H1 (cell line): ENCODE results near the gene TDP2. TPM values are rescaled to one million over a fixed set of nuclear protein-coding genes. Genes with fewer than 3 reads are reported as not detected.

ENCODE experiments used
- CTCF ChIA-PET: fragments of 300-600 bp; sonication (Branson Sonifier 250); formaldehyde crosslinking; loops from one replicate; lab custom pipeline; 2021; ENCODE audit not compliant: partially characterized antibody; lab: Charles Lee
- POLR2A ChIA-PET: fragments of 300-600 bp; sonication (Branson Sonifier 250); formaldehyde crosslinking; loops from one replicate; lab custom pipeline; 2021; ENCODE audit warnings: inconsistent platforms; ENCODE audit not compliant: partially characterized antibody; lab: Charles Lee
- DNase-seq, 2 experiments: peaks; one replicate each; pipeline versions ENCODE4 v3.0.0 to v3.0.0-alpha.2; 2010 to 2022; ENCODE audit warnings: low spot score in 2 of 2, low read depth in 1 of 2, mixed read lengths in 1 of 2
- FAIRE-seq: peaks from 2 replicates; lab custom pipeline; 2011; peaks lifted over from hg19 to GRCh38; lab: Jason Lieb, UNC
- H2AFZ ChIP-seq: 2 replicates; pipeline ENCODE4 v1.8.1; 2012; ENCODE audit warnings: low read length, inconsistent platforms
- H2AK5ac ChIP-seq: 2 replicates; pipeline ENCODE4 v1.6.1; 2013; ENCODE audit warnings: low read depth, low read length
- H2BK120ac ChIP-seq: replicated peaks from 2 replicates; pipeline ENCODE3; 2013; ENCODE audit warnings: low read depth, low read length, inconsistent platforms
- H2BK12ac ChIP-seq: 2 replicates; pipeline ENCODE4 v1.6.1; 2013; ENCODE audit warnings: low read depth, low read length
- H2BK15ac ChIP-seq: 2 replicates; pipeline ENCODE4 v1.6.1; 2013; ENCODE audit warnings: low read length
- H2BK20ac ChIP-seq: 2 replicates; pipeline ENCODE4 v1.6.1; 2013; ENCODE audit warnings: low read length
- H2BK5ac ChIP-seq: 2 replicates; pipeline ENCODE4 v1.6.1; 2013; ENCODE audit warnings: low read depth, low read length
- H3K14ac ChIP-seq: 2 replicates; pipeline ENCODE4 v1.6.1; 2013; ENCODE audit warnings: inconsistent platforms; ENCODE audit not compliant: insufficient read length
- H3K18ac ChIP-seq: 2 replicates; pipeline ENCODE4 v1.6.1; 2013; ENCODE audit warnings: low read length; ENCODE audit errors: extremely low read depth
- H3K23ac ChIP-seq: 2 replicates; pipeline ENCODE4 v1.6.1; 2013; ENCODE audit warnings: inconsistent platforms; ENCODE audit not compliant: insufficient read length
- H3K23me2 ChIP-seq: 2 replicates; pipeline ENCODE4 v1.6.1; 2013; ENCODE audit warnings: low read depth, low read length
- H3K27ac ChIP-seq: 2 replicates; pipeline ENCODE4 v1.6.1; 2011; ENCODE audit warnings: low read depth, low read length, inconsistent platforms
- H3K27me3 ChIP-seq, 4 experiments: replicated peaks in 1 of 4; 1 replicate in 1 of 4; 2 replicates in 3 of 4; pipeline versions ENCODE4 v1.6.1 to v1.8.1; 2011 to 2013; ENCODE audit warnings: low read length in 3 of 4, mild to moderate bottlenecking in 3 of 4, inconsistent platforms in 2 of 4, mixed read lengths in 2 of 4, moderate library complexity in 1 of 4; ENCODE audit not compliant: control insufficient read depth in 3 of 4, insufficient read depth in 3 of 4; ENCODE audit errors: extremely low read depth in 1 of 4
- H3K36me3 ChIP-seq, 4 experiments: 2 replicates each; pipeline versions ENCODE4 v1.6.1 to v1.8.1; 2011 to 2013; ENCODE audit warnings: mild to moderate bottlenecking in 4 of 4, low read length in 3 of 4, moderate library complexity in 2 of 4, control low read depth in 1 of 4, inconsistent platforms in 1 of 4; ENCODE audit not compliant: insufficient read depth in 4 of 4, control insufficient read depth in 2 of 4
- H3K4ac ChIP-seq: replicated peaks from 2 replicates; pipeline ENCODE3; 2013; ENCODE audit warnings: low read length, low read depth, mixed read lengths, inconsistent platforms; ENCODE audit not compliant: insufficient read length
- H3K4me1 ChIP-seq, 4 experiments: replicated peaks in 1 of 4; 1 replicate in 1 of 4; 2 replicates in 3 of 4; pipeline versions ENCODE4 v1.6.1 to v1.8.1; 2011 to 2013; ENCODE audit warnings: low read length in 3 of 4, inconsistent platforms in 2 of 4, mixed read lengths in 1 of 4; ENCODE audit not compliant: insufficient read depth in 4 of 4, control insufficient read depth in 3 of 4
- H3K4me2 ChIP-seq, 2 experiments: 2 replicates each; pipeline versions ENCODE4 v1.6.1 to v1.8.1; 2011 to 2013; ENCODE audit warnings: low read depth in 2 of 2, low read length in 2 of 2, control low read depth in 1 of 2, inconsistent platforms in 1 of 2, mild to moderate bottlenecking in 1 of 2; ENCODE audit not compliant: insufficient read depth in 1 of 2
- H3K4me3 ChIP-seq, 4 experiments: fragments of 200-600, 300-600 bp in 1 of 4; sonication (generic), shearing (Covaris generic), sonication (Bioruptor Twin) in 1 of 4; 2 replicates each; pipeline versions ENCODE4 v1.5.1 to v1.8.1; 2011 to 2016; ENCODE audit warnings: low read length in 4 of 4, low read depth in 3 of 4, control low read depth in 2 of 4, inconsistent platforms in 2 of 4, mild to moderate bottlenecking in 2 of 4, mixed read lengths in 1 of 4, moderate library complexity in 1 of 4; ENCODE audit not compliant: insufficient read depth in 2 of 4; ENCODE audit errors: extremely low read depth in 1 of 4
- H3K56ac ChIP-seq: replicated peaks from 2 replicates; pipeline ENCODE3; 2013; ENCODE audit warnings: low read depth, mild to moderate bottlenecking, mixed read lengths, low read length, inconsistent platforms; ENCODE audit not compliant: insufficient read length
- H3K79me1 ChIP-seq: 2 replicates; pipeline ENCODE4 v1.6.1; 2013; ENCODE audit warnings: low read depth, low read length, control low read depth
- H3K79me2 ChIP-seq, 2 experiments: 2 replicates each; pipeline versions ENCODE4 v1.6.1 to v1.8.1; 2012 to 2013; ENCODE audit warnings: low read length in 2 of 2, mild to moderate bottlenecking in 2 of 2, inconsistent platforms in 1 of 2; ENCODE audit not compliant: insufficient read depth in 2 of 2, control insufficient read depth in 1 of 2
- H3K9ac ChIP-seq, 4 experiments: replicated peaks in 1 of 4; 1 replicate in 1 of 4; 2 replicates in 3 of 4; pipeline versions ENCODE4 v1.6.1 to v1.8.1; 2011 to 2013; ENCODE audit warnings: low read depth in 3 of 4, low read length in 3 of 4, control low read depth in 2 of 4, mild to moderate bottlenecking in 2 of 4, moderate library complexity in 2 of 4, inconsistent platforms in 1 of 4; ENCODE audit errors: extremely low read depth in 1 of 4
- H3K9me3 ChIP-seq, 2 experiments: 2 replicates each; pipeline versions ENCODE4 v1.6.1 to v1.8.1; 2012 to 2013; ENCODE audit warnings: mild to moderate bottlenecking in 2 of 2, moderate library complexity in 2 of 2, control low read depth in 1 of 2, inconsistent platforms in 1 of 2, low read depth in 1 of 2, low read length in 1 of 2, mixed read lengths in 1 of 2; ENCODE audit not compliant: insufficient read depth in 2 of 2
- H4K20me1 ChIP-seq, 2 experiments: replicated peaks in 1 of 2; 2 replicates each; pipeline versions ENCODE3 to v1.8.1; 2011 to 2013; ENCODE audit warnings: inconsistent platforms in 2 of 2, low read length in 2 of 2, mild to moderate bottlenecking in 1 of 2; ENCODE audit not compliant: insufficient read depth in 2 of 2, control insufficient read depth in 1 of 2
- H4K5ac ChIP-seq: 2 replicates; pipeline ENCODE4 v1.6.1; 2013; ENCODE audit warnings: low read length, low read depth, mixed read lengths, inconsistent platforms; ENCODE audit not compliant: insufficient read length
- H4K8ac ChIP-seq: 2 replicates; pipeline ENCODE4 v1.8.0; 2013; ENCODE audit warnings: mild to moderate bottlenecking, moderate library complexity, low read length, inconsistent platforms; ENCODE audit not compliant: insufficient read depth; ENCODE audit errors: extremely low read depth
- H4K91ac ChIP-seq: replicated peaks from 2 replicates; pipeline ENCODE3; 2013; ENCODE audit warnings: low read length, mixed read lengths, inconsistent platforms; ENCODE audit not compliant: insufficient read length
- EGR1 ChIP-seq: IDR thresholded peaks from 2 replicates; pipeline ENCODE4 v1.6.1; 2011; ENCODE audit warnings: low read depth, low read length, borderline replicate concordance
- KDM4A ChIP-seq: IDR thresholded peaks from one replicate; pipeline ENCODE4 v1.7.1; 2012; ENCODE audit warnings: low read depth, mild to moderate bottlenecking, moderate library complexity, low read length, inconsistent platforms; ENCODE audit not compliant: severe bottlenecking
- PHF8 ChIP-seq: fragments of 200-600 bp; sonication (generic); conservative IDR thresholded peaks from 2 replicates; pipeline ENCODE4 v1.7.1; 2012; ENCODE audit warnings: low read depth, mild to moderate bottlenecking, inconsistent platforms, low read length, moderate library complexity
- TAF7 ChIP-seq: optimal IDR thresholded peaks from 2 replicates; pipeline ENCODE3; 2011; ENCODE audit warnings: low read depth, mild to moderate bottlenecking, inconsistent platforms, low read length, moderate library complexity, borderline replicate concordance
- TEAD4 ChIP-seq: IDR thresholded peaks from 2 replicates; pipeline ENCODE4 v1.6.1; 2012; ENCODE audit warnings: low read depth, low read length, inconsistent platforms, mixed read lengths
- YY1 ChIP-seq: IDR thresholded peaks from 2 replicates; pipeline ENCODE4 v1.6.1; 2011; ENCODE audit warnings: low read depth, mild to moderate bottlenecking, low read length
- WGBS, 2 experiments: shearing (Covaris generic) in 1 of 2; methylation state at CpG; one replicate each; pipeline versions ENCODE4 v1.1.6 to v1.1.7; 2013 to 2015; ENCODE audit warnings: low lambda C conversion rate in 2 of 2, mixed read lengths in 2 of 2, inconsistent platforms in 1 of 2, low coverage in 1 of 2, missing lambda C conversion rate in 1 of 2; ENCODE audit not compliant: insufficient replicate concordance in 2 of 2, insufficient coverage in 1 of 2, insufficient read length in 1 of 2; ENCODE audit errors: extremely low coverage in 1 of 2, missing lambda C conversion rate in 1 of 2; 5-methylcytosine and 5-hydroxymethylcytosine counted together
- polyA plus RNA-seq, 7 experiments: library from polyadenylated mRNA; depleted of rRNA in 3 of 7; stranded (reverse) in 5 of 7; unstranded in 2 of 7; fragments of >200 nt in 5 of 7; fragments of 200-250 nt in 2 of 7; gene quantifications; 1 replicate in 5 of 7; 2 replicates in 1 of 7; 4 replicates in 1 of 7; pipeline versions ENCODE4 v1.2.1 to v1.2.3, GENCODE V29; 2011 to 2013; ENCODE audit warnings: missing spikeins in 2 of 7, mixed read lengths in 2 of 7
- total RNA-seq: library from RNA; stranded (reverse); fragmentation: NEBNext Ultra II Directional; extraction: Animal tissue kit (Norgen Biotek cat#: 25700); gene quantifications from 2 replicates; pipeline ENCODE4 v1.2.1, GENCODE V29; 2021
- TF ChIP-seq, protein P1 (sequence below), 3 experiments: IDR thresholded peaks; 1 replicate in 2 of 3; 2 replicates in 1 of 3; pipeline versions ENCODE4 v1.5.1 to v1.6.1; 2011; ENCODE audit warnings: low read length in 3 of 3, mild to moderate bottlenecking in 3 of 3, inconsistent platforms in 2 of 3, low read depth in 1 of 3, moderate library complexity in 1 of 3; ENCODE audit not compliant: insufficient read depth in 1 of 3; ENCODE audit errors: control extremely low read depth in 1 of 3

TDP2 gene
- total and polyA plus RNA-seq, 2 of the 8 experiments (the other 6 are each of a cell fraction or from before 2014, with no cell fraction given): 18.8 to 51.6 TPM

GRCh38 chr6:24663189-24663588 is 3.5 kb downstream of the TDP2 start:
- no peak overlapping the region for H3K23ac ChIP-seq
- H2BK20ac ChIP-seq: no peak overlapping the region
- no peak overlapping the region for H2BK5ac ChIP-seq
- FAIRE-seq: no peak
- POLR2A ChIA-PET: interaction anchor here (1.1 kb wide), 1 partner anchor 64 kb away, joined by 3 read pairs; no protein-coding TSS in a partner anchor
- H4K20me1 ChIP-seq: peaks cover 0 to 3% of the 10 kb centered on the region in 2 experiments
- peaks cover 0 to 66% of the 10 kb centered on the region in 2 experiments; a peak in 3 of 4 replicates for H3K79me2 ChIP-seq
- H2BK15ac ChIP-seq: no peak overlapping the region
- peaks cover 5 to 17% (median 11%) of the 10 kb centered on the region in 4 experiments; a peak in 7 of 8 replicates for H3K36me3 ChIP-seq
- H3K9ac ChIP-seq: no peak overlapping the region
- DNase-seq: no peak
- no peak overlapping the region for H3K4me2 ChIP-seq
- CTCF ChIA-PET: interaction anchor here (0.9 to 1.3 kb wide), 2 partner anchors 79 to 82 kb away, joined by 3 read pairs; no protein-coding TSS in a partner anchor
- no peak overlapping the region for H4K91ac ChIP-seq
- H2BK12ac ChIP-seq: no peak overlapping the region
- H4K8ac ChIP-seq: no peak overlapping the region
- WGBS, 2 experiments: 100% methylated on average over 1 of the region's 1 CpG; no CpG with 5 or more reads in 1 of the 2 experiments
- no peak overlapping the region for H3K27ac ChIP-seq
- no peak for TF ChIP-seq TAF7
- TF ChIP-seq EGR1: no peak
- TF ChIP-seq KDM4A: no peak
- TF ChIP-seq, protein P1, sequence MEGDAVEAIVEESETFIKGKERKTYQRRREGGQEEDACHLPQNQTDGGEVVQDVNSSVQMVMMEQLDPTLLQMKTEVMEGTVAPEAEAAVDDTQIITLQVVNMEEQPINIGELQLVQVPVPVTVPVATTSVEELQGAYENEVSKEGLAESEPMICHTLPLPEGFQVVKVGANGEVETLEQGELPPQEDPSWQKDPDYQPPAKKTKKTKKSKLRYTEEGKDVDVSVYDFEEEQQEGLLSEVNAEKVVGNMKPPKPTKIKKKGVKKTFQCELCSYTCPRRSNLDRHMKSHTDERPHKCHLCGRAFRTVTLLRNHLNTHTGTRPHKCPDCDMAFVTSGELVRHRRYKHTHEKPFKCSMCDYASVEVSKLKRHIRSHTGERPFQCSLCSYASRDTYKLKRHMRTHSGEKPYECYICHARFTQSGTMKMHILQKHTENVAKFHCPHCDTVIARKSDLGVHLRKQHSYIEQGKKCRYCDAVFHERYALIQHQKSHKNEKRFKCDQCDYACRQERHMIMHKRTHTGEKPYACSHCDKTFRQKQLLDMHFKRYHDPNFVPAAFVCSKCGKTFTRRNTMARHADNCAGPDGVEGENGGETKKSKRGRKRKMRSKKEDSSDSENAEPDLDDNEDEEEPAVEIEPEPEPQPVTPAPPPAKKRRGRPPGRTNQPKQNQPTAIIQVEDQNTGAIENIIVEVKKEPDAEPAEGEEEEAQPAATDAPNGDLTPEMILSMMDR (IDR thresholded peaks at IDR 0.05; ENCODE audit: control extremely low read depth in 1 of 3, insufficient read depth in 1 of 3, low read depth in 1 of 3, low read length in 3 of 3): no peak
- TF ChIP-seq PHF8: no peak
- TF ChIP-seq TEAD4: no peak
- TF ChIP-seq YY1: no peak
- peaks cover 2 to 7% (median 2%) of the 10 kb centered on the region in 4 experiments; a peak in 5 of 7 replicates for H3K4me1 ChIP-seq
- H3K18ac ChIP-seq: no peak overlapping the region
- no peaks in the 10 kb centered on the region for H3K9me3 ChIP-seq
- no peak overlapping the region for H2BK120ac ChIP-seq
- no peak overlapping the region for H3K56ac ChIP-seq
- H3K27me3 ChIP-seq: no peaks in the 10 kb centered on the region
- no peak overlapping the region for H3K14ac ChIP-seq
- H2AK5ac ChIP-seq: no peak overlapping the region
- H3K23me2 ChIP-seq: peaks cover 13% of the 10 kb centered on the region
- peaks cover 10% of the 10 kb centered on the region for H3K79me1 ChIP-seq
- no peak overlapping the region for H3K4ac ChIP-seq
- no peak overlapping the region for H3K4me3 ChIP-seq
- no peak overlapping the region for H2AFZ ChIP-seq
- no peak overlapping the region for H4K5ac ChIP-seq
